Adrenal gland (tissue), 12 donors: ENCODE results near the gene HMGCS2. TPM values are rescaled to one million over a fixed set of nuclear protein-coding genes. Genes with fewer than 3 reads are reported as not detected.

ENCODE experiments used
- DNase-seq, 7 donors: peaks; one replicate each; pipeline ENCODE4 v3.0.0-alpha.2; 2019 to 2020
- H3K27ac ChIP-seq, 5 donors: fragments of 200-600 bp; sonication (generic) in 4 of 5; 1 replicate in 3 of 5; 2 replicates in 2 of 5; pipeline versions ENCODE4 v1.5.1 to v1.8.0; 2016 to 2020; ENCODE audit warnings: mild to moderate bottlenecking in 1 of 5
- H3K27me3 ChIP-seq: fragments of 200-600 bp; 2 replicates; pipeline ENCODE4 v1.8.0; 2021
- H3K36me3 ChIP-seq, 2 donors: fragments of 200-600 bp; replicated peaks in 1 of 2; 1 replicate in 1 of 2; 2 replicates in 1 of 2; pipeline versions ENCODE4 v1.5.1 to v1.8.0; 2018 to 2022
- H3K4me1 ChIP-seq, 2 donors: fragments of 200-600 bp; replicated peaks in 1 of 2; 1 replicate in 1 of 2; 2 replicates in 1 of 2; pipeline versions ENCODE4 v1.5.1 to v1.8.0; 2018 to 2021
- H3K4me3 ChIP-seq, 4 donors: fragments of 200-600 bp; sonication (generic) in 3 of 4; one replicate each; pipeline ENCODE4 v1.5.1; 2016 to 2018
- H3K9me3 ChIP-seq, 3 donors: fragments of 200-600 bp; sonication (generic) in 1 of 3; replicated peaks in 1 of 3; 1 replicate in 2 of 3; 2 replicates in 1 of 3; pipeline versions ENCODE4 v1.5.1 to v1.8.0; 2016 to 2021
- CTCF ChIP-seq, 6 experiments: fragments of 450-650 bp in 4 of 6; fragments of 200-600 bp in 2 of 6; sonication (generic) in 1 of 6; IDR thresholded peaks; 1 replicate in 5 of 6; 2 replicates in 1 of 6; pipeline versions ENCODE4 v1.5.1 to v1.8.0; 2016 to 2021; ENCODE audit warnings: antibody characterized with exemption in 6 of 6, mild to moderate bottlenecking in 2 of 6, moderate library complexity in 1 of 6
- POLR2A ChIP-seq, 2 donors: fragments of 450-650 bp; IDR thresholded peaks; one replicate each; pipeline ENCODE4 v1.6.1; 2017; ENCODE audit warnings: antibody characterized with exemption in 2 of 2, mild to moderate bottlenecking in 2 of 2, moderate library complexity in 1 of 2
- WGBS, 4 donors: extraction: QIAGEN DNeasy Blood & Tissue Kit in 2 of 4; methylation state at CpG; one replicate each; pipeline versions ENCODE4 v1.1.5 to v1.1.7; 2013 to 2017; 5-methylcytosine and 5-hydroxymethylcytosine counted together
- intact Hi-C, 2 donors: fragments of 100-400 bp; cut with DNase I; formaldehyde crosslinking; loops; one replicate each; pipeline versions ENCODE4 v1.14.1 to v1.15.0; 2022 to 2023
- polyA plus RNA-seq, 3 donors: library from polyadenylated mRNA; stranded (reverse); fragments of 200-250 nt in 2 of 3; fragments of 350-450 nt in 1 of 3; fragmentation: Illumina TruSeq in 1 of 3; extraction: RNeasy Lipid Tissue Mini Kit (QIAGEN cat#74804) in 1 of 3; gene quantifications; one replicate each; pipeline ENCODE4 v1.2.3, GENCODE V29; 2013 to 2014
- total RNA-seq, 9 donors: library from RNA; depleted of rRNA in 4 of 9; stranded (reverse); fragments of >200 nt in 4 of 9; fragments of 120-200 nt in 1 of 9; fragmentation: NEBNext Ultra II Directional in 1 of 9; extraction: Animal tissue kit (Norgen Biotek cat#: 25700) in 1 of 9; gene quantifications; one replicate each; pipeline versions ENCODE4 v1.1.0 to v1.2.4, GENCODE V29; 2013 to 2023
- donor health status: healthy with polysubstance abuse.
- donor health status: Bipolar disorder and iron deficiency.
- donor health status: DM: yes; HTN: yes; CAD: no.
- donor health status: DM: no; HTN: no; CAD: no.
- donor health status: DM: no; HTN: no; CAD: no.
- donor health status: DM: yes; HTN: yes; CAD: no.

HMGCS2 gene
- total and polyA plus RNA-seq, 12 donors = 0.30 to 0.68 (median 0.34) TPM; not detected in 5

GRCh38 chr1:119736649-119737039 lies 32.1 kb downstream of the HMGCS2 start:
- H3K27ac ChIP-seq = no peak overlapping the region

DNA sequence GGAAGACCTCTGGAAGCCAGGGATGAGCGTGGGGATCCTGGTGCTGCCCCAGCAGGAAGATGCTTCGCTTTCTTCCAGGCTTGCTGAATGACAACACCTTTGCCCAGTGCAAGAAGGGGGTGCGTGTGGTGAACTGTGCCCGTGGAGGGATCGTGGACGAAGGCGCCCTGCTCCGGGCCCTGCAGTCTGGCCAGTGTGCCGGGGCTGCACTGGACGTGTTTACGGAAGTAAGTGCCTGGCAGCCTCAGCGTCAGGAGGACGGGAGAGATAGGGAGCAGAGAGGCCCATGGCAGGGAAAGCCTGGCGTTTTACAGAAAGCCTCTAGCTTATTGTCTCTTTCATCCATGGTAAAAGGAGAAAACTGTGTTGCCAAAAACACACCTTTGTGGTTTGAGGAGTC lies 33.5 kb downstream of the HMGCS2 start:
- H3K36me3 ChIP-seq = no peaks in the 10 kb centered on the region
- no peak for DNase-seq
- TF ChIP-seq CTCF (IDR thresholded peaks at IDR 0.05) (no peak), POLR2A (IDR thresholded peaks at IDR 0.05) (no peak)

More at GRCh38 chr1:119736649-119737039, 32.1 kb downstream of the HMGCS2 start:
- H3K27me3 ChIP-seq = no peaks in the 10 kb centered on the region
- no peaks in the 10 kb centered on the region for H3K4me1 ChIP-seq
- H3K36me3 ChIP-seq = no peaks in the 10 kb centered on the region
- 96 to 100% (median 99%) methylated on average over 2 of the region's 2 CpGs for WGBS, 4 donors
- no peak overlapping the region for H3K4me3 ChIP-seq
- TF ChIP-seq POLR2A (IDR thresholded peaks at IDR 0.05) (no peak), CTCF (IDR thresholded peaks at IDR 0.05) (no peak)
- no peaks in the 10 kb centered on the region for H3K9me3 ChIP-seq
- DNase-seq = no peak
- intact Hi-C loops = no loop called here

DNA sequence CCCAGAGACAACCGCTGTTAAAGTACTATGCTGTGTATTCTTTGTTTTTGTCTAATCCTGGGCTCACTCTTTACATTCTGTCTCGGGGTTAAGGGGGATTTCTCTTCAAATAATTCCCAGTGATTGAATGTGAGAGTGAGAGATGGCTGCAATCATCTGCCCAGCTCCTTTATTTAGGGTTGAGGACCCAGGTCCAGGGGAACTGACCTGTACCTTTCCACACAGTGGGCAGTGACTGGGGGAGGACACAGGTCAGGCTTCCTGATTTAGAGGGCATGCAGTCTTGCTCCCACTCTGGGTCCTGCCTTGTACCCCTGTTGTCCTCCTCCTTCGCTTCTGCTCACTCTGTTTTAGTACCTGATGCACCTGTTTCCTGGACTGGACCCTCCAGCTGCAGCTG lies 35.0 kb downstream of the HMGCS2 start:
- intact Hi-C loops = no loop called here
- H3K4me3 ChIP-seq = no peak overlapping the region
- no peak overlapping the region for H3K27ac ChIP-seq
- no peak for DNase-seq
- no peaks in the 10 kb centered on the region for H3K36me3 ChIP-seq
- 90 to 96% (median 95%) methylated on average over 3 of the region's 3 CpGs for WGBS, 4 donors
- TF ChIP-seq POLR2A (IDR thresholded peaks at IDR 0.05) (no peak), CTCF (IDR thresholded peaks at IDR 0.05) (no peak)
- no peaks in the 10 kb centered on the region for H3K4me1 ChIP-seq
- H3K9me3 ChIP-seq = no peaks in the 10 kb centered on the region
- no peaks in the 10 kb centered on the region for H3K27me3 ChIP-seq

More for the DNA sequence above, 33.5 kb downstream of the HMGCS2 start:
- Histone ChIP-seq H3K27me3 (no peaks in the 10 kb centered on the region), H3K4me1 (no peaks in the 10 kb centered on the region), H3K9me3 (no peaks in the 10 kb centered on the region), H3K27ac (no peak overlapping the region), H3K4me3 (no peak overlapping the region)
- intact Hi-C loops = no loop called here
- 89 to 94% (median 89%) methylated on average over 8 to 14 of the region's 14 CpGs for WGBS, 4 donors

DNA sequence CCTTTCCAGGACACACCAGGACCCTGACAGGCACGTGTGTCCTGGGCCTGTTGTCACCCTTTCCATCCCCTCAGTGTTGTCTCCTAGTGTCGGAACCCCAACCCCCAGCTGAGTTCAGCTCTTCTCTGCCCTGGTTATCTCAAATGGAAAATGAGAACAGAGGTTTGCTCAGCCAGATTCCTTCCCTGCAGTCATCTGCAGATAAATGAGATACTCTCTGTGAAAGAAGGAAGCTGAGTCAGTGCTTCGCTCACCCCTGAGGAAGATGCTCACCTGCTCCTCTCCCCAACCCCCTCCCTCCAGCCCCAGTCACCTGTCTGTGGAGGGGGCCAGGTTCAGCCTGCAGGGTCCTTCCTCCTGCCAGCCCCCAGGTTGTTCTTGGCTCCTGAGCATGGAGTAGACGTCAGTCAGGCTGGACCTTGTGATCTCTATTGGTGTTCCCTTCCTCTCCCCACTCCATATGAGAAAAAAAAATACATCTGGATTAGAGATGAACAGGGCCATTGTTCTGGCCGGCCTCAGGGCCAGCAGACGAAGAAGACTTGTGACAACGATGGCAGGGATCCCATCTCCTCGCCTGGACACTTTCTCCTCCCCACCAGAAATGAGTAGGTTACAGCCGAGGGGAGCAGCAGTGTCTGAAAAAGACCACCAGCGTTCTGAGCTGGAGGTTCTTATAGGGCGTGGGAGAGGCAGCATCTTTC lies 36.1 kb downstream of the HMGCS2 start:
- Histone ChIP-seq H3K27ac (no peak overlapping the region), H3K4me3 (no peak overlapping the region), H3K27me3 (no peaks in the 10 kb centered on the region), H3K9me3 (no peaks in the 10 kb centered on the region), H3K36me3 (no peaks in the 10 kb centered on the region), H3K4me1 (no peaks in the 10 kb centered on the region)
- no peak for TF ChIP-seq POLR2A (IDR thresholded peaks at IDR 0.05)
- TF ChIP-seq CTCF (IDR thresholded peaks at IDR 0.05) = no peak
- DNase-seq = no peak
- WGBS, 4 donors = 79 to 89% (median 86%) methylated on average over 11 of the region's 11 CpGs
- intact Hi-C loops = no loop called here
